GM12892 (cell line): ENCODE data around the gene PRRC1.
"Not testable (repeated sequence)": the region's sequence is repeated elsewhere in the genome, so short reads cannot be mapped to it uniquely, and the experiment has no call there.

Experiments
- DNase-seq: peaks from one replicate; pipeline ENCODE4 v3.0.0; 2011; ENCODE audit not compliant: insufficient read length
- FAIRE-seq: peaks from 2 replicates; lab custom pipeline; 2011; peaks lifted over from hg19 to GRCh38; lab: Jason Lieb, UNC
- POLR2A ChIP-seq: IDR thresholded peaks from 2 replicates; pipeline ENCODE4 v1.6.1; 2011; ENCODE audit warnings: low read depth, low read length, control low read depth
- POLR2AphosphoS5 ChIP-seq: IDR thresholded peaks from 2 replicates; pipeline ENCODE4 v1.6.1; 2011; ENCODE audit warnings: low read depth, low read length, control low read depth
- TAF1 ChIP-seq: IDR thresholded peaks from 2 replicates; pipeline ENCODE4 v1.6.1; 2011; ENCODE audit warnings: low read depth, mild to moderate bottlenecking, control low read depth, low read length, borderline replicate concordance

Gene PRRC1

GRCh38 chr5:127515693-127516440 is 1.6 kb upstream of the PRRC1 start:
- TF ChIP-seq POLR2AphosphoS5 (no peak), TAF1 (no peak), POLR2A (no peak)
- no peak for DNase-seq
- no peak for FAIRE-seq

GRCh38 chr5:127517110-127517479 is 345 bp upstream of the PRRC1 start:
- DNase-seq (no peak), FAIRE-seq (no peak)
- TF ChIP-seq TAF1 (no peak), POLR2AphosphoS5 (no peak), POLR2A (no peak)

- FAIRE-seq = peak; percentile 70
- no peak for DNase-seq
- TF ChIP-seq TAF1 (no peak), POLR2A (no peak)
Observed at GRCh38 chr5:127518319-127518621, 830 bp downstream of the PRRC1 start.

- no peak for TF ChIP-seq POLR2AphosphoS5
- FAIRE-seq = no peak
- DNase-seq = no peak
Observed at GRCh38 chr5:127519527-127519926, 2.1 kb downstream of the PRRC1 start.

GRCh38 chr5:127521138-127521770 is 3.8 kb downstream of the PRRC1 start:
- TF ChIP-seq POLR2A (no peak), POLR2AphosphoS5 (no peak), TAF1 (no peak)

GRCh38 chr5:127525181-127525580 is 7.7 kb downstream of the PRRC1 start:
- TF ChIP-seq POLR2AphosphoS5 (no peak), POLR2A (no peak), TAF1 (no peak)
- FAIRE-seq = no peak

More at GRCh38 chr5:127521138-127521770, 3.8 kb downstream of the PRRC1 start:
- FAIRE-seq (no peak), DNase-seq (no peak)

GRCh38 chr5:127529904-127530682 is 12.7 kb downstream of the PRRC1 start:
- TF ChIP-seq TAF1 = no peak
- TF ChIP-seq POLR2A = no peak
- TF ChIP-seq POLR2AphosphoS5 = no peak
- DNase-seq (no peak), FAIRE-seq (no peak)

More at GRCh38 chr5:127525181-127525580, 7.7 kb downstream of the PRRC1 start:
- no peak for DNase-seq

- TF ChIP-seq TAF1 = no peak
- no peak for TF ChIP-seq POLR2A
- no peak for TF ChIP-seq POLR2AphosphoS5
- FAIRE-seq = no peak
- DNase-seq = no peak
Observed at GRCh38 chr5:127536687-127537086, 19.2 kb downstream of the PRRC1 start.

GRCh38 chr5:127540553-127540952 is 23.1 kb downstream of the PRRC1 start:
- FAIRE-seq, DNase-seq: not testable (repeated sequence)

GRCh38 chr5:127545249-127545648 is 27.8 kb downstream of the PRRC1 start:
- not testable (repeated sequence) for DNase-seq, FAIRE-seq

- FAIRE-seq = no peak
- TF ChIP-seq POLR2AphosphoS5 = no peak
- TF ChIP-seq TAF1 = no peak
- TF ChIP-seq POLR2A = no peak
- no peak for DNase-seq
Observed at GRCh38 chr5:127549551-127549950, 32.1 kb downstream of the PRRC1 start.
